Epithelial cell of proximal tubule (primary cell): ENCODE data around the gene RBFOX2. TPM values are rescaled to one million over a fixed set of nuclear protein-coding genes. Genes with fewer than 3 reads are reported as not detected.
A peak's percentile ranks its signal among the peaks of the same experiment; 100 is the strongest.

ENCODE experiments used
- DNase-seq: peaks from one replicate; pipeline ENCODE4 v3.0.0-alpha.2; 2011; ENCODE audit warnings: low read depth
- H3K4me3 ChIP-seq: 2 replicates; pipeline ENCODE4 v1.5.1; 2011; ENCODE audit warnings: low read depth, mild to moderate bottlenecking, low read length
- total RNA-seq: library from RNA; depleted of rRNA; stranded (reverse); fragments of >200 nt; gene quantifications from 2 replicates; pipeline ENCODE4 v1.2.3, GENCODE V29; 2015
- TF ChIP-seq, protein P1 (sequence below): conservative IDR thresholded peaks from 2 replicates; pipeline ENCODE4 v1.5.1; 2012; ENCODE audit warnings: low read depth, mild to moderate bottlenecking, low read length

RBFOX2 gene
- total RNA-seq, 1 donor from 2014 or later: 67.0 TPM

DNA sequence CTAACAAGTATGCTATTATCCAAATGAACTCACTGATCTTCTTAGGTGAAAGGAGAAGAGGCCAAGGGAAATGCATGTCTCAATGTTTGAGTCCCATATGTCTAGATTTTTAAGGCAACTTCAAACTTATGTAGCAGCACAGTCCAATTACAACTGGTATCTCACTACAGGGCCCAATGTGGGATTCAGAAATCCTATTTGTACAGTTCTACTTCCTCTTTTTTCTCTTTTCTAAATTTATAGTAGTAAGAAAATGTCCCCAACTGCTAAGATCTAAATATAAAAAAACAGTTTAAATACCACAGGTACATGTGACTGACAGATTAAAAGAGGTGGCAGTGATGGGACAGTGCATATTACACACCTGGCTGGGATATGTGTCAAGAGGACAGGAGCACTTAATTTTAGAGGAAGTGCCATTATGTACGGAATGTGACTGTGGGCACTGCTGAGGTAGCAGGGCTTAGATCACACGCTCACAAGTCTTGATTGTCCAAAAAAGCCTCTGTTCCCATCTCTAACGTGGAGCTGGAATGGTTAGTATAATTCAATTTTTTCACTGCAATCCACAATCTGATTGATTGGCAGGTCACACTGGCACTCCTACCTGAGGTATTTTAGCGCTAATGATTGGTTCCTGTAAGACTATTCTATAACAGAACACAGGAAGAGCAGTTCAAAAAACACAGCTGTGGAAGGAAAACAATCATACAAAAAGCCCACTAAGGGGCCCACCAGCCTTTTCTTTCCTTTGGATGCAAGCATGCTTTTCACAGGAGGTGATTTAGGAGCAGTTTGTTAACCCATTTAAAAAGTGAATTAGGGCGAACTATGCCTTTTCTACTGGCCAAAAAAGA, 276.4 kb downstream of the RBFOX2 start:
- H3K4me3 ChIP-seq: no peak overlapping the region
- no peak for DNase-seq
- TF ChIP-seq, protein P1, sequence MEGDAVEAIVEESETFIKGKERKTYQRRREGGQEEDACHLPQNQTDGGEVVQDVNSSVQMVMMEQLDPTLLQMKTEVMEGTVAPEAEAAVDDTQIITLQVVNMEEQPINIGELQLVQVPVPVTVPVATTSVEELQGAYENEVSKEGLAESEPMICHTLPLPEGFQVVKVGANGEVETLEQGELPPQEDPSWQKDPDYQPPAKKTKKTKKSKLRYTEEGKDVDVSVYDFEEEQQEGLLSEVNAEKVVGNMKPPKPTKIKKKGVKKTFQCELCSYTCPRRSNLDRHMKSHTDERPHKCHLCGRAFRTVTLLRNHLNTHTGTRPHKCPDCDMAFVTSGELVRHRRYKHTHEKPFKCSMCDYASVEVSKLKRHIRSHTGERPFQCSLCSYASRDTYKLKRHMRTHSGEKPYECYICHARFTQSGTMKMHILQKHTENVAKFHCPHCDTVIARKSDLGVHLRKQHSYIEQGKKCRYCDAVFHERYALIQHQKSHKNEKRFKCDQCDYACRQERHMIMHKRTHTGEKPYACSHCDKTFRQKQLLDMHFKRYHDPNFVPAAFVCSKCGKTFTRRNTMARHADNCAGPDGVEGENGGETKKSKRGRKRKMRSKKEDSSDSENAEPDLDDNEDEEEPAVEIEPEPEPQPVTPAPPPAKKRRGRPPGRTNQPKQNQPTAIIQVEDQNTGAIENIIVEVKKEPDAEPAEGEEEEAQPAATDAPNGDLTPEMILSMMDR: no peak

DNA sequence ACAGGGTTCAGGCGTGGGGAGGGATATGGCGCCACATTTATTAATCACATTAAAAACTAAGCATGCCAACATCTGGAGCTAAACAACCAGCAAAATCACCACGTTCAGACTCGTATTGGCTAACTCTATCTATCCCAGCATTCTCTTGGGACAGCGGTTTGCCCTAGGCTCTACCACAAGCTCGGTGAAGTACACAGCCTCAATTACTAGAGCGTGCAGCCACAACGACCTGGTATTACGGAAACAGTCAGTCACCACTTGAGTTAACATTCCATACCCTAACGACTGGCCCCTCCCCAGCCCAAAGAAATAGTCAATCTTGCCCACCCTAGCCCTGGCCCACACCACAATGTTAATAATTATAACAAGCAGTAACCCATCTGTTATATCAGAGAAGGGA, 278.8 kb downstream of the RBFOX2 start:
- no peak overlapping the region for H3K4me3 ChIP-seq
- DNase-seq: peak; percentile 53
- TF ChIP-seq, protein P1: no peak

DNA sequence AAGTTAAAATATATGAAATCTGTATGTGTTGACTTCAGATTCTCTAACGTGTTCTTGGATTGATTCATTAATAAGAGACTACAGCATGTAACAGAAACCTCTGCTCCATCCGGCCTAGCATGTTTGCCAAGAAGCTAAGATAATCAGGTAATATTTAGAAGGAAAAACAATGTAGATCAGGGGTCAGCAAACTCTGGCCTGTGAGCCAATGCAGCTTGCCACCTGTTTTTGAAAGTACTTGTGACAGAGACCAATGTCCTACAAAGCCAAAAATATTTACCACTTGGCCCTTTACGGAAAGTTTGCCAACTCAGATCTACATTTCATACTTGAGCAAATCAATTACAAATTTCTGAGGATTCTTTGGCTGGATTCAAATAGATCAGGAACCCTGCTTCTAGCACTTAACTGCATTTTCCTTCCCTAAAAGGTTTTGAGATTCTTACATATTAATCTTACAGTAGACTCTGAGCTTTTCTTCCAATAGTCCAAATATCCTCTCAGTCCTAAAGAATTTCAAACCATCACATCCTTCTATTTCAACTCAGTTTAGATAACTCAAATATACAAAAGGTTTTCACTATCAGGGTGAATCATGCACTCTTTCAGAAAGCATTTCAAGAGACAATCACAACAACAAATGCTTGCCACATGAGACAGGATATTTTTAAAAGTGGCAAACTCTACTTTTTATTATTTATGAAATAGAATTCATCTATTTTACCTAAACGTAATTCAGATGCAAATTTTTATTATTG, 281.5 kb downstream of the RBFOX2 start:
- TF ChIP-seq, protein P1: no peak
- DNase-seq: no peak
- H3K4me3 ChIP-seq: no peak overlapping the region

DNA sequence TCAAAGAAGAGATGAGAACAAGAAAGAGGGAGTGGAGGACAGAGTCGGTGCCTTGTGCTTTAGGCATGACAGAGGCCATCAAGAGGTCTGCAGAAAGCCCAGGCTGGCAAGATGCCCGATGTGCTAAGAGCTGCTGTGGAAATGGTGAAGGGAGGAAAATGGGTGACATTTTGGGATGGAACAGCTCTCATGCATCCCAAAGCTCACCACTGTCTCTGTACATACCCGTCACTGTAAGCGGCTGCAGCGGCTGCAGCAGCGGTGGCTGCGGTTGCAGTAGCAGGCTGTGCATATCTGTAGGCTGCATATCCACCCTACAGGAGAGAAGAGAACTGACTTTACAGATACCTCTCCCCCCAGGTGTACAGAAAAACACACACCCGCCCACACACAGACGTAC, 282.4 kb downstream of the RBFOX2 start:
- H3K4me3 ChIP-seq: no peak overlapping the region
- TF ChIP-seq, protein P1: no peak
- DNase-seq: no peak

DNA sequence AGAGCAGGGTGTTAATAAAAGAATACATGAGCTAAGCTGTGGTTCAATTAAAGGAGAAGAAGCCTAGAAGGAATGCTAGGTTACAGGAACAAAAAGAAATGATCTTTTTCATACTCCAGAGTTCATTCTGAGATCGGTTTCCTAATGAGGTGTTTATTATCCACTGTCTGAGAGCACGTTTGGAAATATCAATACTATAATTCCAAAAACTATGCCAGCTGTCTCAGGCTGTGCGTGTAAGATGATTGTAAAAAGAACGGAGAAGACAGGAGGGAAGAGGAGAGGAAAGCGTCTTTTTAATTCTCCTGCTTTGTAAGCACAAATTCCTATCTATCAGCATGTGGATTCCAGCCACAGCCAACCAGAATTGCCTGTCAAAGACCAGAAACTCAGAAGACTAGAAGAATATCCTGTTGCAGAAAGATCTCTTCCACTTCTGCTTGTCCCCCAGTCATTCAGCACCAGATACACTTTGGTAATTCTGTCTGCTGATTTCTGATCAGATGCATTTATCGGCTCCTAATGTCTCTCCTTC, 285.2 kb downstream of the RBFOX2 start:
- DNase-seq: no peak
- H3K4me3 ChIP-seq: no peak overlapping the region
- TF ChIP-seq, protein P1: no peak

DNA sequence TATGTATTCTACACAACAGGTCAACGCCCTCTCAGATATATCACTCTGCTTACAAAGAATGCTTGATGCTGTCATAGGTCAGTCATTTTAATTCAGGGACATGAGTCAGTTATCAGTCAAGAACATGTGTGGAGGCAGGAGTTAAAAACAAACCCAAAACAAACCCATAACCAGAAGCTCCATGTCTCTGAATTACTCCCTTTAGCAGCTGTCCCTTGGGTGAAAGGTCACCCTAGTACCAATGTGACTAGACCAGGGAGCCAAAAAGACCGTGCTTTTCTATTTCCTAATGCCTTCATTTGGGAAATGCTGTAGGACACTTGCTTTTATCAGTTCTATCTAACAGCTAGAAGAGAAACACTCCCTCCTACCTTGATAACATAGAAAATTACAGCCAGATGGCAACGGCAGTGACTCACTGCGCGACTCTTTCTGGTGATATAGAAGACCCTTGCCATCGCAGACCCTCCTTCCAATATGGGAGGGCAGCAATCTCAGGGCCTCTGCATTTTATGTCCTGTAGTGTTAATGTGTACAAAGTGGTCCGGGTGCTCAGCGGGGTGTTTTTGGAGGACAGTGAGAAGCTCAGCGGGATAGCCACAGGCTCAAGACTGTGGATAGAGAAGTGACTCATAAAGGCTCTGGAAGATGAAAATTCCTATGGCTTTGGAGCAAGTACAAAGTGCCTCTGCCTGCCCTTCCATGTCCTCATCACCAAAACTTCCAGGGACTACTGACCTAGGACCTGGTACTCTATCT, 286.1 kb downstream of the RBFOX2 start:
- no peak overlapping the region for H3K4me3 ChIP-seq
- no peak for DNase-seq
- TF ChIP-seq, protein P1: no peak
